HUES48 (cell line): Measurements from ENCODE around the gene LIN9.

Experiments used
- H3K27ac ChIP-seq: one replicate; pipeline ENCODE4 v1.7.0; 2013; ENCODE audit warnings: low read depth, low read length, inconsistent platforms
- H3K27me3 ChIP-seq: 2 replicates; pipeline ENCODE4 v1.6.1; 2013; ENCODE audit warnings: mild to moderate bottlenecking, low read length; ENCODE audit not compliant: control insufficient read depth, insufficient read depth
- H3K36me3 ChIP-seq: 2 replicates; pipeline ENCODE4 v1.6.1; 2013; ENCODE audit warnings: low read length; ENCODE audit not compliant: control insufficient read depth, insufficient read depth
- H3K4me1 ChIP-seq: 2 replicates; pipeline ENCODE4 v1.6.1; 2013; ENCODE audit warnings: mild to moderate bottlenecking, low read length; ENCODE audit not compliant: control insufficient read depth, insufficient read depth
- H3K4me3 ChIP-seq: 2 replicates; pipeline ENCODE4 v1.5.1; 2013; ENCODE audit warnings: mild to moderate bottlenecking, low read depth, low read length
- H3K9ac ChIP-seq: 2 replicates; pipeline ENCODE4 v1.6.1; 2013; ENCODE audit warnings: mild to moderate bottlenecking, low read depth, low read length, moderate library complexity
- H3K9me3 ChIP-seq: 2 replicates; pipeline ENCODE4 v1.6.1; 2013; ENCODE audit warnings: low read length; ENCODE audit not compliant: control insufficient read depth, insufficient read depth

LIN9 gene

GRCh38 chr1:226236826-226237225 lies 72.1 kb downstream of the LIN9 start:
- Histone ChIP-seq H3K27me3 (no peaks in the 10 kb centered on the region), H3K4me3 (no peak overlapping the region), H3K27ac (no peak overlapping the region), H3K4me1 (no peaks in the 10 kb centered on the region), H3K36me3 (peaks cover 59% of the 10 kb centered on the region), H3K9me3 (no peaks in the 10 kb centered on the region), H3K9ac (no peak overlapping the region)

GRCh38 chr1:226233806-226234205 lies 75.2 kb downstream of the LIN9 start:
- H3K9ac ChIP-seq: no peak overlapping the region
- no peak overlapping the region for H3K27ac ChIP-seq
- H3K36me3 ChIP-seq: peaks cover 63% of the 10 kb centered on the region
- H3K4me3 ChIP-seq: no peak overlapping the region
- H3K4me1 ChIP-seq: no peaks in the 10 kb centered on the region
- H3K9me3 ChIP-seq: no peaks in the 10 kb centered on the region
- no peaks in the 10 kb centered on the region for H3K27me3 ChIP-seq

GRCh38 chr1:226233293-226233692 lies 75.7 kb downstream of the LIN9 start:
- H3K4me1 ChIP-seq: no peaks in the 10 kb centered on the region
- no peak overlapping the region for H3K27ac ChIP-seq
- H3K9me3 ChIP-seq: no peaks in the 10 kb centered on the region
- no peaks in the 10 kb centered on the region for H3K27me3 ChIP-seq
- peaks cover 57% of the 10 kb centered on the region for H3K36me3 ChIP-seq
- H3K9ac ChIP-seq: no peak overlapping the region
- H3K4me3 ChIP-seq: no peak overlapping the region

GRCh38 chr1:226226601-226227000 lies 82.4 kb downstream of the LIN9 start:
- H3K4me1 ChIP-seq: no peaks in the 10 kb centered on the region; the same call in 1 of the 2 replicates
- no peaks in the 10 kb centered on the region for H3K9me3 ChIP-seq
- peaks cover 9% of the 10 kb centered on the region for H3K36me3 ChIP-seq
- peaks cover 25% of the 10 kb centered on the region for H3K27me3 ChIP-seq
- no peak overlapping the region for H3K4me3 ChIP-seq
- no peak overlapping the region for H3K9ac ChIP-seq
- no peak overlapping the region for H3K27ac ChIP-seq

GRCh38 chr1:226223786-226224244 lies 85.1 kb downstream of the LIN9 start:
- H3K36me3 ChIP-seq: no peaks in the 10 kb centered on the region; the same call in 1 of the 2 replicates
- H3K4me3 ChIP-seq: peak overlapping the region; percentile 74
- H3K4me1 ChIP-seq: peaks cover 11% of the 10 kb centered on the region
- H3K9ac ChIP-seq: peak overlapping the region; percentile 51; the same call in 1 of the 2 replicates
- no peaks in the 10 kb centered on the region for H3K9me3 ChIP-seq
- peak overlapping the region; percentile 63 for H3K27ac ChIP-seq
- peaks cover 25% of the 10 kb centered on the region for H3K27me3 ChIP-seq

- peak within 1 kb of the TSS; percentile 63 for H3K27ac ChIP-seq
- H3K36me3 ChIP-seq: no peaks in the 10 kb centered on the region; the same call in 1 of the 2 replicates
- H3K9me3 ChIP-seq: no peaks in the 10 kb centered on the region
- peaks cover 25% of the 10 kb centered on the region for H3K27me3 ChIP-seq
- peak within 1 kb of the TSS; percentile 51; the same call in 1 of the 2 replicates for H3K9ac ChIP-seq
- peaks cover 11% of the 10 kb centered on the region for H3K4me1 ChIP-seq
- H3K4me3 ChIP-seq: peak within 1 kb of the TSS; percentile 74
Measured at GRCh38 chr1:226223157-226223785, 85.7 kb downstream of the LIN9 start, which contains the start of gene MIXL1. MIXL1 (plus strand) TSS chr1:226223664; CDS start chr1:226223682, 18 bp downstream.

GRCh38 chr1:226222686-226223085 lies 86.3 kb downstream of the LIN9 start:
- no peak overlapping the region for H3K9ac ChIP-seq
- no peaks in the 10 kb centered on the region; the same call in 1 of the 2 replicates for H3K36me3 ChIP-seq
- no peaks in the 10 kb centered on the region for H3K9me3 ChIP-seq
- H3K4me3 ChIP-seq: peak overlapping the region; percentile 74; the same call in 1 of the 2 replicates
- peaks cover 25% of the 10 kb centered on the region for H3K27me3 ChIP-seq
- peaks cover 11% of the 10 kb centered on the region for H3K4me1 ChIP-seq
- H3K27ac ChIP-seq: peak overlapping the region; percentile 63

GRCh38 chr1:226220473-226221189 lies 88.3 kb downstream of the LIN9 start:
- H3K9ac ChIP-seq: no peak overlapping the region
- no peaks in the 10 kb centered on the region for H3K9me3 ChIP-seq
- H3K4me3 ChIP-seq: no peak overlapping the region
- H3K27me3 ChIP-seq: peaks cover 25% of the 10 kb centered on the region
- H3K4me1 ChIP-seq: peaks cover 20% of the 10 kb centered on the region
- no peaks in the 10 kb centered on the region for H3K36me3 ChIP-seq
- H3K27ac ChIP-seq: peak overlapping the region; percentile 59

GRCh38 chr1:226217273-226217672 lies 91.7 kb downstream of the LIN9 start:
- Histone ChIP-seq H3K4me3 (no peak overlapping the region), H3K27me3 (peaks cover 2% of the 10 kb centered on the region), H3K9ac (no peak overlapping the region), H3K36me3 (no peaks in the 10 kb centered on the region), H3K27ac (no peak overlapping the region), H3K9me3 (no peaks in the 10 kb centered on the region), H3K4me1 (peaks cover 36% of the 10 kb centered on the region)

GRCh38 chr1:226216056-226216455 lies 92.9 kb downstream of the LIN9 start:
- no peak overlapping the region for H3K27ac ChIP-seq
- no peak overlapping the region for H3K4me3 ChIP-seq
- no peaks in the 10 kb centered on the region for H3K9me3 ChIP-seq
- no peak overlapping the region for H3K9ac ChIP-seq
- H3K27me3 ChIP-seq: no peaks in the 10 kb centered on the region
- peaks cover 40% of the 10 kb centered on the region for H3K4me1 ChIP-seq
- no peaks in the 10 kb centered on the region for H3K36me3 ChIP-seq

- Histone ChIP-seq H3K4me1 (peaks cover 42% of the 10 kb centered on the region), H3K9ac (no peak overlapping the region), H3K27me3 (no peaks in the 10 kb centered on the region), H3K27ac (peak overlapping the region; percentile 49), H3K36me3 (no peaks in the 10 kb centered on the region), H3K4me3 (no peak overlapping the region), H3K9me3 (no peaks in the 10 kb centered on the region)
Measured at GRCh38 chr1:226215239-226215638, 93.7 kb downstream of the LIN9 start.
